GM21786 (cell line): ENCODE data around the gene KLHL30.
"Not testable (repeated sequence)": the region's sequence is repeated elsewhere in the genome, so short reads cannot be mapped to it uniquely, and the experiment has no call there.

Experiments
- ATAC-seq: cut with Tn5 transposase; IDR thresholded peaks from one replicate; pipeline ENCODE4 v1.9.1; 2021; ENCODE audit not compliant: unreplicated experiment

KLHL30 gene

GRCh38 chr2:238160206-238161129 lies 22.0 kb downstream of the KLHL30 start:
- no peak for ATAC-seq

- ATAC-seq = no peak
Observed at GRCh38 chr2:238161291-238162051, 23.0 kb downstream of the KLHL30 start.

- no peak for ATAC-seq
Observed at GRCh38 chr2:238162251-238162845, 23.9 kb downstream of the KLHL30 start.

- ATAC-seq = no peak
Observed at GRCh38 chr2:238162846-238163441, 24.5 kb downstream of the KLHL30 start.

- no peak for ATAC-seq
Observed at GRCh38 chr2:238163481-238164198, 25.2 kb downstream of the KLHL30 start.

GRCh38 chr2:238164906-238165287 lies 26.4 kb downstream of the KLHL30 start:
- ATAC-seq = no peak

GRCh38 chr2:238165288-238165921 lies 26.9 kb downstream of the KLHL30 start:
- no peak for ATAC-seq

- ATAC-seq = no peak
Observed at GRCh38 chr2:238166391-238167343, 28.2 kb downstream of the KLHL30 start.

GRCh38 chr2:238167344-238167715 lies 28.9 kb downstream of the KLHL30 start:
- ATAC-seq = no peak

- ATAC-seq = no peak
Observed at GRCh38 chr2:238167761-238168160, 29.3 kb downstream of the KLHL30 start.

GRCh38 chr2:238168196-238169047 lies 30.0 kb downstream of the KLHL30 start:
- ATAC-seq = no peak

- no peak for ATAC-seq
Observed at GRCh38 chr2:238169048-238169707, 30.7 kb downstream of the KLHL30 start.

- ATAC-seq = no peak
Observed at GRCh38 chr2:238169708-238170251, 31.3 kb downstream of the KLHL30 start.

- ATAC-seq = no peak
Observed at GRCh38 chr2:238170386-238171071, 32.1 kb downstream of the KLHL30 start.

- not testable (repeated sequence) for ATAC-seq
Observed at GRCh38 chr2:238171072-238171431, 32.6 kb downstream of the KLHL30 start.

- ATAC-seq = no peak
Observed at GRCh38 chr2:238171575-238172187, 33.2 kb downstream of the KLHL30 start.
